ENCODE data around the gene KAZN.

DNA sequence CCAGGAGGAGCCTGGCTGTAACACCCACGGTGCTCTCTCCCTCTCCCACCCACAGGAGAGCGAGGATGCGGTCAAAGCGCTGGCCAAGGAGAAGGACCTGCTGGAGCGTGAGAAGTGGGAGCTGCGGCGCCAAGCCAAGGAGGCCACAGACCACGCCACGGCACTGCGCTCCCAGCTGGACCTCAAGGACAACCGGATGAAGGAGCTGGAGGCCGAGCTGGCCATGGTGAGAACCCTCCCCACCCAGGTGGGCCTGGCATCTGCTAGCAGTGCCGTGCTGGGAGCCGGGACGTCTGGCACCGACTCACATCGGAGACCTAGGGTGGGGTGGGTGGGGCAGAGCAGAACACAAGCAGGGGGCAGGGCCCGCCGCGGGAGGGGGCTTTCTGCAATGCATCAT is 445.4 kb downstream of the KAZN start:
- no peak for TF ChIP-seq GATA2 (IDR thresholded peaks at IDR 0.05; ENCODE audit: low read depth, low read length)
- no peak for TF ChIP-seq GATA3 (IDR thresholded peaks at IDR 0.05; ENCODE audit: low read depth, low read length)

Data from SH-SY5Y (cell line).